ENCODE measurements around the gene CHURC1.

CHURC1 gene

GRCh38 chr14:64873506-64874219, 40.6 kb upstream of the CHURC1 start:
- TF ChIP-seq FOXP2 (optimal IDR thresholded peaks at IDR 0.05; ENCODE audit: borderline replicate concordance, extremely low read depth, extremely low read length, insufficient read depth) (no peak), SIN3A (IDR thresholded peaks at IDR 0.05; ENCODE audit: borderline replicate concordance, insufficient read depth, low read length) (no peak)

GRCh38 chr14:64875350-64875749, 38.9 kb upstream of the CHURC1 start:
- TF ChIP-seq REST (IDR thresholded peaks at IDR 0.05; ENCODE audit: insufficient read depth in 1 of 2, low read depth in 2 of 2, low read length in 2 of 2) (no peak), SIN3A (IDR thresholded peaks at IDR 0.05; ENCODE audit: borderline replicate concordance, insufficient read depth, low read length) (no peak), POLR2AphosphoS5 (IDR thresholded peaks at IDR 0.05; ENCODE audit: low read depth, low read length) (no peak), FOXP2 (optimal IDR thresholded peaks at IDR 0.05; ENCODE audit: borderline replicate concordance, extremely low read depth, extremely low read length, insufficient read depth) (no peak), TAF1 (IDR thresholded peaks at IDR 0.05; ENCODE audit: borderline replicate concordance, insufficient read depth, low read length) (no peak)

- TF ChIP-seq POLR2AphosphoS5 (IDR thresholded peaks at IDR 0.05; ENCODE audit: low read depth, low read length) (no peak), SIN3A (IDR thresholded peaks at IDR 0.05; ENCODE audit: borderline replicate concordance, insufficient read depth, low read length) (no peak), REST (IDR thresholded peaks at IDR 0.05; ENCODE audit: insufficient read depth in 1 of 2, low read depth in 2 of 2, low read length in 2 of 2) (no peak), TAF1 (IDR thresholded peaks at IDR 0.05; ENCODE audit: borderline replicate concordance, insufficient read depth, low read length) (no peak), FOXP2 (optimal IDR thresholded peaks at IDR 0.05; ENCODE audit: borderline replicate concordance, extremely low read depth, extremely low read length, insufficient read depth) (no peak)
Observed at GRCh38 chr14:64877846-64878245, 36.4 kb upstream of the CHURC1 start.

- TF ChIP-seq REST (IDR thresholded peaks at IDR 0.05; ENCODE audit: insufficient read depth in 1 of 2, low read depth in 2 of 2, low read length in 2 of 2), result no peak
- TF ChIP-seq SIN3A (IDR thresholded peaks at IDR 0.05; ENCODE audit: borderline replicate concordance, insufficient read depth, low read length), result no peak
- no peak for TF ChIP-seq TAF1 (IDR thresholded peaks at IDR 0.05; ENCODE audit: borderline replicate concordance, insufficient read depth, low read length)
- no peak for TF ChIP-seq FOXP2 (optimal IDR thresholded peaks at IDR 0.05; ENCODE audit: borderline replicate concordance, extremely low read depth, extremely low read length, insufficient read depth)
- no peak for TF ChIP-seq POLR2AphosphoS5 (IDR thresholded peaks at IDR 0.05; ENCODE audit: low read depth, low read length)
Observed at GRCh38 chr14:64878837-64879634, 35.2 kb upstream of the CHURC1 start.

GRCh38 chr14:64879635-64880220, 34.5 kb upstream of the CHURC1 start, which contains the start of gene SPTB:
Gene SPTB (minus strand): TSS chr14:64879907. CDS start chr14:64823094, 56,813 bp downstream.
- TF ChIP-seq TAF1 (IDR thresholded peaks at IDR 0.05; ENCODE audit: borderline replicate concordance, insufficient read depth, low read length) (no peak), REST (IDR thresholded peaks at IDR 0.05; ENCODE audit: insufficient read depth in 1 of 2, low read depth in 2 of 2, low read length in 2 of 2) (no peak), SIN3A (IDR thresholded peaks at IDR 0.05; ENCODE audit: borderline replicate concordance, insufficient read depth, low read length) (no peak), FOXP2 (optimal IDR thresholded peaks at IDR 0.05; ENCODE audit: borderline replicate concordance, extremely low read depth, extremely low read length, insufficient read depth) (no peak), POLR2AphosphoS5 (IDR thresholded peaks at IDR 0.05; ENCODE audit: low read depth, low read length) (no peak)

Data from PFSK-1 (cell line).